Adrenal gland (tissue), 5 donors: ENCODE measurements around the gene DKKL1.

Experiments
- POLR2A ChIP-seq, 2 donors: fragments of 450-650 bp; IDR thresholded peaks; one replicate each; pipeline ENCODE4 v1.6.1; 2017; ENCODE audit warnings: antibody characterized with exemption in 2 of 2, mild to moderate bottlenecking in 2 of 2, moderate library complexity in 1 of 2
- TF ChIP-seq, protein P1 (sequence below), 6 experiments: fragments of 450-650 bp in 4 of 6; fragments of 200-600 bp in 2 of 6; sonication (generic) in 1 of 6; IDR thresholded peaks; 1 replicate in 5 of 6; 2 replicates in 1 of 6; pipeline versions ENCODE4 v1.5.1 to v1.8.0; 2016 to 2021; ENCODE audit warnings: antibody characterized with exemption in 6 of 6, mild to moderate bottlenecking in 2 of 6, moderate library complexity in 1 of 6
- donor health status: DM: no; HTN: no; CAD: no.

DNA sequence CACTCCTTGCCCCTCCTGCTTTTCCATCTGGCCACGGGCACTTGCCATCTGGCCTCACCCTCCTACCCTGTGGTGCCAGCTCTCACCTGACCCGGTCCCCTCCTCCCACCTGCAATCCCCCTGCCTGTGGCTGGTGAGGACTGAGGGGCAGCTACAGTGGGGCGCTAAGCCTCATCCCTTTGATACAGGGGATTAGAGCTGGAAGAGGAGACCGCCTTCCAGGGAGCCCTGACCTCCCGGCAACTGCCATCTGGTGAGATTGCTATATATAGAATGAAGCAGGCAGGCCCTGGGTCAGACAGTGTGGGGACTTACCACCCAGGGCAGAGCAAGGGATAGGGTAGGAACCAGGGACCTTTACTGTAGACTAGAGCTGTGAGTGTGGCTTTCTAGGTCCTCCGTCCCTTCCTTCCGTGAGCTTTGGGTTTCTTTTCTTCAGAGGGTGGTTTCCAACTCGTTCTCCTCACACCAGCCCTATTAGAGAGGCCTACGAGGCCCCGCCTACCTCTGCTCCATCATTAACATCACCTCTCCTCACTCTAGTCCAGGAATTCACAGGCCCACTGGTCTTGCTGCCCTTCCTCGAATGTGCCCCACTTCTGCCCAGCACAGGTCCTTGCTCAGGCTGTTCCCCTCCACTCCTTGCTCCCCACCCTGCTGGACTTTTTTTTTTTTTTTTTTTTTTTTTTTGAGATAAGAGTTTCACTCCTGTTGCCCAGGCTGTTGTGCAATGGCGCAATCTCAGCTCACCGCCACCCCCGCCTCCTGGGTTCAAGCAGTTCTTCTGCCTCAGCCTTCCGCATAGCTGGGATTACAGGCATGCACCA lies 32.1 kb downstream of the DKKL1 start:
- TF ChIP-seq, protein P1, sequence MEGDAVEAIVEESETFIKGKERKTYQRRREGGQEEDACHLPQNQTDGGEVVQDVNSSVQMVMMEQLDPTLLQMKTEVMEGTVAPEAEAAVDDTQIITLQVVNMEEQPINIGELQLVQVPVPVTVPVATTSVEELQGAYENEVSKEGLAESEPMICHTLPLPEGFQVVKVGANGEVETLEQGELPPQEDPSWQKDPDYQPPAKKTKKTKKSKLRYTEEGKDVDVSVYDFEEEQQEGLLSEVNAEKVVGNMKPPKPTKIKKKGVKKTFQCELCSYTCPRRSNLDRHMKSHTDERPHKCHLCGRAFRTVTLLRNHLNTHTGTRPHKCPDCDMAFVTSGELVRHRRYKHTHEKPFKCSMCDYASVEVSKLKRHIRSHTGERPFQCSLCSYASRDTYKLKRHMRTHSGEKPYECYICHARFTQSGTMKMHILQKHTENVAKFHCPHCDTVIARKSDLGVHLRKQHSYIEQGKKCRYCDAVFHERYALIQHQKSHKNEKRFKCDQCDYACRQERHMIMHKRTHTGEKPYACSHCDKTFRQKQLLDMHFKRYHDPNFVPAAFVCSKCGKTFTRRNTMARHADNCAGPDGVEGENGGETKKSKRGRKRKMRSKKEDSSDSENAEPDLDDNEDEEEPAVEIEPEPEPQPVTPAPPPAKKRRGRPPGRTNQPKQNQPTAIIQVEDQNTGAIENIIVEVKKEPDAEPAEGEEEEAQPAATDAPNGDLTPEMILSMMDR (IDR thresholded peaks at IDR 0.05): no peak
- TF ChIP-seq POLR2A (IDR thresholded peaks at IDR 0.05): no peak
